Progenitor cell of endocrine pancreas (in vitro differentiated cells): ENCODE results near the gene IDUA. TPM values are rescaled to one million over a fixed set of nuclear protein-coding genes. Genes with fewer than 3 reads are reported as not detected.

Experiments used
- DNase-seq: peaks from one replicate; pipeline ENCODE4 v3.0.0; 2021; ENCODE audit warnings: low spot score; ENCODE audit not compliant: unreplicated experiment
- H3K27ac Mint-ChIP-seq: 2 replicates; pipeline ENCODE4 v1.8.0; 2021; ENCODE audit warnings: mild to moderate bottlenecking, moderate library complexity, mixed read lengths
- H3K27me3 Mint-ChIP-seq: 2 replicates; pipeline ENCODE4 v1.8.0; 2021; ENCODE audit warnings: mixed read lengths
- H3K36me3 Mint-ChIP-seq: 2 replicates; pipeline ENCODE4 v1.8.0; 2022; ENCODE audit warnings: mixed read lengths; ENCODE audit not compliant: insufficient read depth
- H3K4me1 Mint-ChIP-seq: 2 replicates; pipeline ENCODE4 v1.8.0; 2021; ENCODE audit warnings: low read depth, mixed read lengths
- H3K4me3 Mint-ChIP-seq: 2 replicates; pipeline ENCODE4 v1.8.0; 2021; ENCODE audit warnings: low read depth, mild to moderate bottlenecking, moderate library complexity, mixed read lengths
- H3K9me3 Mint-ChIP-seq: 2 replicates; pipeline ENCODE4 v1.8.0; 2021; ENCODE audit warnings: low read depth, mixed read lengths
- total RNA-seq: library from RNA; stranded (reverse); gene quantifications from 2 replicates; pipeline ENCODE4 v1.2.1, GENCODE V29; 2021
- TF ChIP-seq, protein P1 (sequence below): fragments of 200-600 bp; sonication (generic); IDR thresholded peaks from one replicate; pipeline ENCODE4 v1.5.0; 2021; ENCODE audit warnings: antibody characterized with exemption, mild to moderate bottlenecking; ENCODE audit not compliant: unreplicated experiment

The IDUA gene
- total RNA-seq, 1 donor from 2014 or later, result 87.0 TPM

DNA sequence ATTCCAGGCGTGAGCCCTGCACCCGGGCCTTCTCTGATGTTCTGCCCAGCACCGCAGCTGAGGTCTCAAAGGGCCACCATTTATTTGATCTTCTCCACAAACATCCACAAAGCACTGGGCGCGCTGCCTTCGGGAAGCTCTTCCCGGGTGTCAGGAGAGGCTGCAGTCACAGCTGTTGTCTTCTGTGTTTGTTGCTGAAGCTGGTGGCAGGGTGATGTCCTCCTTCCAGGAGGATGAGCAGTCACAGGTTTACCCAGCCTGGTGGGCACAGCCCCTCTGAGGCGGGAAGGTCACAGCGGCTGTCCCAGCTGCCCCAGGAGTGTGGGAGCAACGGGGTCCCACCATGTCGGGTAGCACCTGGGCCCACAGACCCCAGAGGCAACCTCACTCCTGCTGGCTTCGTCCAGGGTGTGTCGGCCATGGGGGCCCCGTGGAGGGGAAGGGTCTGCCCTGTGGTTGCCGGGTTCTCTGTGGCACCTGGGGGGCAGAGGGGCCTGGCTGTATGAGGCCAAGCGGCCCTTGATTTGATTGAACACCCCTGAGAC, 52.2 kb downstream of the IDUA start:
- Mint-ChIP-seq H3K36me3 (no peaks in the 10 kb centered on the region), H3K4me3 (no peak overlapping the region), H3K9me3 (no peaks in the 10 kb centered on the region), H3K27me3 (no peaks in the 10 kb centered on the region), H3K27ac (no peak overlapping the region), H3K4me1 (peaks cover 20% of the 10 kb centered on the region)
- no peak for DNase-seq
- TF ChIP-seq, protein P1, sequence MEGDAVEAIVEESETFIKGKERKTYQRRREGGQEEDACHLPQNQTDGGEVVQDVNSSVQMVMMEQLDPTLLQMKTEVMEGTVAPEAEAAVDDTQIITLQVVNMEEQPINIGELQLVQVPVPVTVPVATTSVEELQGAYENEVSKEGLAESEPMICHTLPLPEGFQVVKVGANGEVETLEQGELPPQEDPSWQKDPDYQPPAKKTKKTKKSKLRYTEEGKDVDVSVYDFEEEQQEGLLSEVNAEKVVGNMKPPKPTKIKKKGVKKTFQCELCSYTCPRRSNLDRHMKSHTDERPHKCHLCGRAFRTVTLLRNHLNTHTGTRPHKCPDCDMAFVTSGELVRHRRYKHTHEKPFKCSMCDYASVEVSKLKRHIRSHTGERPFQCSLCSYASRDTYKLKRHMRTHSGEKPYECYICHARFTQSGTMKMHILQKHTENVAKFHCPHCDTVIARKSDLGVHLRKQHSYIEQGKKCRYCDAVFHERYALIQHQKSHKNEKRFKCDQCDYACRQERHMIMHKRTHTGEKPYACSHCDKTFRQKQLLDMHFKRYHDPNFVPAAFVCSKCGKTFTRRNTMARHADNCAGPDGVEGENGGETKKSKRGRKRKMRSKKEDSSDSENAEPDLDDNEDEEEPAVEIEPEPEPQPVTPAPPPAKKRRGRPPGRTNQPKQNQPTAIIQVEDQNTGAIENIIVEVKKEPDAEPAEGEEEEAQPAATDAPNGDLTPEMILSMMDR, result no peak

DNA sequence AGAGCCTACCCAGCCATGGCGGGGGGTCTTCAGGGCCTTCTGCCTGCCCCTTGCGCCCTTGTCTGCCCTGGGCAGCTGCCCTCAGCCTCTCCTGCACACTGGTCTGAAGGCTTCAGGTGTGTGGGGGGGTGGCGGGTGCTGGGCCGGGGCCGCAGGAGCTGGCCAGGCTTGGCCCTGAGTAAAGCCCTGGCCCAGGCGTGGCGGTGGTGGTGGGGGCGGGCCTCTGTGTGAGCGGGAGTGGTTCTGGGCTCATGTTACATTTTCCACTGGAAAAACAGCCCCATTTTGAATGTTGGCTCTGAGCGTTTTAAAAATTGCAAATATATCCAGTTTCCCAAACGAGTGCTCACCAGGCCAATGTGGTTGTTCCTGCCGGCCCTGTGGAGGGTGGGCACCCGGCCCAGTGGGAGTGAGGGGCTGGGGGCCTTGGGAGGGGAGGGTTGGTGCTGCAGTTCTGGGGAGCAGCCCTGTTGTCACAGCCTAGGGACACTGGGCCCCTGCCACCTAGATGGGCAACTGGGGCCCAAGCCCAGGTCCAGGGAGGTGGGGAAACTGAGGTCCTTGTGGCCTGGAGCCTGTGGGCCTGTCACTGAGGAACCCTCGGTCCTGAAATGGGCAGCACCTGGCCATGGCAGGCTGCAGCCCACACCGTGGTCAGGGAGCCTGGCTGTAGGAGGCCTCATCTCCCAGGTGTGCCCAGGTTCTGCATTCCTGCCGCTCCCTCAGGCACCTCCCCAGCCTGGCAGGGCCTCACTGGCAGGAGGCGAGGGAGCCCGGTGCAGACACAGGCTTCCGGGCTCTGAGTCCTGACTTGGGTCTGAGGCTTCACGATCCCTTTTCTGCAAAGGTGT, 52.9 kb downstream of the IDUA start:
- Mint-ChIP-seq H3K4me3 (no peak overlapping the region), H3K27ac (no peak overlapping the region), H3K36me3 (no peaks in the 10 kb centered on the region), H3K9me3 (no peaks in the 10 kb centered on the region), H3K4me1 (peaks cover 20% of the 10 kb centered on the region), H3K27me3 (no peaks in the 10 kb centered on the region)
- TF ChIP-seq, protein P1, result no peak
- no peak for DNase-seq

DNA sequence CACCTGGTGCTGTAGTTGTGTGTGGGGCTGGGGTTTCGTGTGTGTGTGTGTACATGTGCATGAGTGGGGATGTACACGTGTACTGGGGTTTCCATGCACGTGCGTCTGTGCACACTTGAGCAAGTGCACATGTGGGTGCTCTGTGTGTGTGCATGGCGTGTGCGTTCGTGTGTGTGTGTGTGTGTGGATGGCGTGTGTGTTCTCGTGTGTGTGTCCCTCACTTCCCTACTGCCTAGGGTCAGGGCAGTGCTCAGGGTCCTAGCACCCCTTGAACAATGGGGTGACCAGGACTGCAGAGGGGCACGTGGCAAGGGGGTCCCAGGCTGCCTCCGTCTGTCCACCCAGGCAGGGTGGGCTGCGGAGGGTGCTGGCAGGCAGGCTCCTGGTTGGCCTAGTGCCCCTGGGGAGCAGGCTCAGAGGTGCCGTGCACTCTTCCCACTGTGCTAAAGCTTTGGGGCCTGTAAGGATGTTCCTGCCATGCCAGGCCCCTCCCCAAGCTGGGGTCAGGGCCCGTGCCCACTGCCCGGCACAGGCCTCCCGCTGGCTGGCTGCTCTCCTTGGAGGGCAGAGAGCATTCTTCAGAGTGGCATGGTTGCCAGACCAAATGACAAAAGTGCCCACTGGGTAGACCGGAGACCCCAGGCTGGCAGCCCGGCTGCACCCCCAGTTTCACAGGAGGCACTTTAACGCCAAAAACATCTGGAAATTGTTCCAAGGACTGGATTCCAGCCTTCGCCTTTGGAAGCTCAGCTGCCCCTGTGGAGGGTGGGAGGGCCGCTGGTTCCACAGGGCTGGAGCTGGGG, 53.7 kb downstream of the IDUA start:
- no peak overlapping the region for H3K4me3 Mint-ChIP-seq
- TF ChIP-seq, protein P1, result no peak
- H3K4me1 Mint-ChIP-seq, result peaks cover 20% of the 10 kb centered on the region
- H3K36me3 Mint-ChIP-seq, result no peaks in the 10 kb centered on the region
- no peak overlapping the region for H3K27ac Mint-ChIP-seq
- no peaks in the 10 kb centered on the region for H3K9me3 Mint-ChIP-seq
- H3K27me3 Mint-ChIP-seq, result peaks cover 3% of the 10 kb centered on the region
- DNase-seq, result no peak

DNA sequence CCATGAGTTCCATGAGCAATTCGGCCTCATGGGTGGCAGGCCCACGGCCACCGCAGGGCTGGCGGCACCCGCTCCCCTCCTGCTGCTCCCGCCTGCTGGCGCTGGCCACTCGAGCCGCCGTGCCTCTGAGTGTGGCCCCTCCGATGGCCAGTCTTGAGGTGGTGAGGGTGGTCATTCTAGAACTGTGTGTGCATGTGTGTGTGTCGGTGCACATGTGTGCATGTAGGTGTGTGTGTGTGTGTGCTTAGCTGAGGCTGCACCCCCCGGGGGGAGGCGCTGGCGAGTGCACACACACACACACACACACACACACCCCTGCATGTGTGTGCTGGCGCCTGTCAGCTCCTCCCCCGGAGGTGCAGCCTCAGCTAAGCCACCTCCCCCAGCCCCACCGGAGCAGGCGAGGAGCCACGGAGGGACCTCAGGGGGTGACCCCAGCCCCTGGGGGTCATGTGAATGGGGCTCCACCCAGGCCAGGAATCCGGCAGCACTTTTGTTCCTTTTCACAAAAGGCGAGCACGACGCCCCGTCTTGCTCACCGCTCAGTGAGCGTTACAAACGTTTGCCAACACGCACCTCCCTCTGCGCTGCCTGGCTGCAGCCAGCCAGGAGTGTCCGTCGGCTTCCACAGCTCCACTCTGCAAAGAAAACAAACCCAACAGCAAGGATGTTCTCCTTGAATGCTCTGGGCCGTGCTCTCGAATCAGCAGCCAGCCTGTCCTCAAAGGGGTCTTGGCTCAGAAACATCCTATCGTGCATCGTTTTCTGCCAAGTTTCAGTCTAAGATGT, 54.5 kb downstream of the IDUA start:
- no peak for DNase-seq
- Mint-ChIP-seq H3K27me3 (peaks cover 4% of the 10 kb centered on the region), H3K36me3 (no peaks in the 10 kb centered on the region), H3K4me3 (peak overlapping the region; percentile 32), H3K27ac (peak overlapping the region; percentile 92), H3K9me3 (no peaks in the 10 kb centered on the region), H3K4me1 (peaks cover 20% of the 10 kb centered on the region)
- TF ChIP-seq, protein P1, result no peak
